ENCODE measurements around the gene EIF6.
A peak's percentile ranks its signal among the peaks of the same experiment; 100 is the strongest.

The EIF6 gene

GRCh38 chr20:35312318-35312717, 27.7 kb upstream of the EIF6 start:
- Histone ChIP-seq H3K27ac (ENCODE audit: extremely low read depth, low read depth, low read length) (no peak overlapping the region), H3K36me3 (ENCODE audit: control insufficient read depth in 2 of 2, insufficient read depth in 1 of 2, low read length in 2 of 2) (no peaks in the 10 kb centered on the region), H3K4me1 (ENCODE audit: control insufficient read depth, insufficient read depth, low read length) (peaks cover 12% of the 10 kb centered on the region), H3K4me3 (ENCODE audit: low read depth, low read length) (no peak overlapping the region), H3K9me3 (ENCODE audit: control insufficient read depth, insufficient read depth, low read depth, low read length) (no peaks in the 10 kb centered on the region)
- ChIA-PET CTCF (interaction anchor here (2.4 kb wide), 1 partner anchor 8 kb away, joined by 14 read pairs; no protein-coding TSS in a partner anchor), POLR2A (no interaction called here)
- TF ChIP-seq ZNF600 (tag by site-specific recombination; IDR thresholded peaks at IDR 0.05) (0 out of 2 replicates have a peak, but pooled peaks have one; percentile 18), ZNF707 (tag by site-specific recombination; IDR thresholded peaks at IDR 0.05) (no peak)

DNA sequence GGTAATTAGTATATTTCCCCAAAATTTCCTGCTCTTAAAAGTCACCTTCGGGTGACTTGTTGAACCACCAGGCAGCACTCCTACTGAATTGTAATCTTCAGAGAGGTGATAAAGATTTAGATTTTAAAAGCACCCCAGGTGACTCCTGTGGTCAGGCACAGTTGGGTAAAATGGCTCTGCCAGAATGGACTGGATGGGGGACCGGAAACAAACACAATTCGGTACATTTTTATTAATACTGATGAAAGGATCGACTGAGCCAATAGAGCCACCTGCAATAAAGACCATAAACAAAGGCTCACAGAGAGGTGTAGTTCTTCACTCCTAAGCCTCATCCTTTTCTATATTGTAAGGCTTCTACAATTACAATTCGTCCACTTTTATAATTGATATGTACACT, 27.2 kb upstream of the EIF6 start:
- H3K27ac ChIP-seq (ENCODE audit: extremely low read depth, low read depth, low read length), result no peak overlapping the region
- no peak overlapping the region for H3K4me3 ChIP-seq (ENCODE audit: low read depth, low read length)
- H3K9me3 ChIP-seq (ENCODE audit: control insufficient read depth, insufficient read depth, low read depth, low read length), result no peaks in the 10 kb centered on the region
- H3K4me1 ChIP-seq (ENCODE audit: control insufficient read depth, insufficient read depth, low read length), result peaks cover 12% of the 10 kb centered on the region
- POLR2A ChIA-PET, result interaction anchor here (1.2 kb wide), 1 partner anchor 10 kb away, joined by 4 read pairs; no protein-coding TSS in a partner anchor
- TF ChIP-seq ZNF510 (tag by site-specific recombination; IDR thresholded peaks at IDR 0.05; ENCODE audit: insufficient replicate concordance) (no peak), ZNF433 (tag by site-specific recombination; IDR thresholded peaks at IDR 0.05; ENCODE audit: low read depth) (no peak), KLF9 (tag by site-specific recombination; IDR thresholded peaks at IDR 0.05; ENCODE audit: low read depth) (no peak), ZNF37A (tag by site-specific recombination; IDR thresholded peaks at IDR 0.05) (no peak), TCF7L2 (IDR thresholded peaks at IDR 0.05; ENCODE audit: borderline replicate concordance, low read depth, low read length) (no peak), ZNF274 (IDR thresholded peaks at IDR 0.05; ENCODE audit: low read length) (no peak), ZNF274 (tag by site-specific recombination; IDR thresholded peaks at IDR 0.05; ENCODE audit: borderline replicate concordance) (no peak), ZFP69B (tag by site-specific recombination; IDR thresholded peaks at IDR 0.05) (no peak), ZNF555 (tag by site-specific recombination; conservative IDR thresholded peaks at IDR 0.05) (no peak), SP7 (tag by site-specific recombination; IDR thresholded peaks at IDR 0.05) (no peak), ZNF514 (tag by site-specific recombination; IDR thresholded peaks at IDR 0.05) (no peak)
- TF ChIP-seq, protein P1, sequence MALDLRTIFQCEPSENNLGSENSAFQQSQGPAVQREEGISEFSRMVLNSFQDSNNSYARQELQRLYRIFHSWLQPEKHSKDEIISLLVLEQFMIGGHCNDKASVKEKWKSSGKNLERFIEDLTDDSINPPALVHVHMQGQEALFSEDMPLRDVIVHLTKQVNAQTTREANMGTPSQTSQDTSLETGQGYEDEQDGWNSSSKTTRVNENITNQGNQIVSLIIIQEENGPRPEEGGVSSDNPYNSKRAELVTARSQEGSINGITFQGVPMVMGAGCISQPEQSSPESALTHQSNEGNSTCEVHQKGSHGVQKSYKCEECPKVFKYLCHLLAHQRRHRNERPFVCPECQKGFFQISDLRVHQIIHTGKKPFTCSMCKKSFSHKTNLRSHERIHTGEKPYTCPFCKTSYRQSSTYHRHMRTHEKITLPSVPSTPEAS (tag by site-specific recombination; IDR thresholded peaks at IDR 0.05), result no peak
- TF ChIP-seq, protein P2, sequence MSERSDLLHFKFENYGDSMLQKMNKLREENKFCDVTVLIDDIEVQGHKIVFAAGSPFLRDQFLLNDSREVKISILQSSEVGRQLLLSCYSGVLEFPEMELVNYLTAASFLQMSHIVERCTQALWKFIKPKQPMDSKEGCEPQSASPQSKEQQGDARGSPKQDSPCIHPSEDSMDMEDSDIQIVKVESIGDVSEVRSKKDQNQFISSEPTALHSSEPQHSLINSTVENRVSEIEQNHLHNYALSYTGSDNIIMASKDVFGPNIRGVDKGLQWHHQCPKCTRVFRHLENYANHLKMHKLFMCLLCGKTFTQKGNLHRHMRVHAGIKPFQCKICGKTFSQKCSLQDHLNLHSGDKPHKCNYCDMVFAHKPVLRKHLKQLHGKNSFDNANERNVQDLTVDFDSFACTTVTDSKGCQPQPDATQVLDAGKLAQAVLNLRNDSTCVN (tag by site-specific recombination; optimal IDR thresholded peaks at IDR 0.05), result no peak
- TF ChIP-seq, protein P3, sequence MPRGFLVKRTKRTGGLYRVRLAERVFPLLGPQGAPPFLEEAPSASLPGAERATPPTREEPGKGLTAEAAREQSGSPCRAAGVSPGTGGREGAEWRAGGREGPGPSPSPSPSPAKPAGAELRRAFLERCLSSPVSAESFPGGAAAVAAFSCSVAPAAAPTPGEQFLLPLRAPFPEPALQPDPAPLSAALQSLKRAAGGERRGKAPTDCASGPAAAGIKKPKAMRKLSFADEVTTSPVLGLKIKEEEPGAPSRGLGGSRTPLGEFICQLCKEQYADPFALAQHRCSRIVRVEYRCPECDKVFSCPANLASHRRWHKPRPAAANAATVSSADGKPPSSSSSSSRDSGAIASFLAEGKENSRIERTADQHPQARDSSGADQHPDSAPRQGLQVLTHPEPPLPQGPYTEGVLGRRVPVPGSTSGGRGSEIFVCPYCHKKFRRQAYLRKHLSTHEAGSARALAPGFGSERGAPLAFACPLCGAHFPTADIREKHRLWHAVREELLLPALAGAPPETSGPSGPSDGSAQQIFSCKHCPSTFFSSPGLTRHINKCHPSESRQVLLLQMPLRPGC (tag by site-specific recombination; IDR thresholded peaks at IDR 0.05), result no peak
- CTCF ChIA-PET, result interaction anchor here (0.5 to 2.4 kb wide), 2 partner anchors 8 to 670 kb away, joined by 4 to 14 read pairs; no protein-coding TSS in a partner anchor
- no peaks in the 10 kb centered on the region for H3K36me3 ChIP-seq (ENCODE audit: control insufficient read depth in 2 of 2, insufficient read depth in 1 of 2, low read length in 2 of 2)

- Histone ChIP-seq H3K27ac (ENCODE audit: extremely low read depth, low read depth, low read length) (no peak overlapping the region), H3K4me3 (ENCODE audit: low read depth, low read length) (no peak overlapping the region), H3K4me1 (ENCODE audit: control insufficient read depth, insufficient read depth, low read length) (peaks cover 12% of the 10 kb centered on the region), H3K9me3 (ENCODE audit: control insufficient read depth, insufficient read depth, low read depth, low read length) (no peaks in the 10 kb centered on the region), H3K36me3 (ENCODE audit: control insufficient read depth in 2 of 2, insufficient read depth in 1 of 2, low read length in 2 of 2) (peaks cover 0 to 1% of the 10 kb centered on the region in 2 experiments; a peak in 1 of 3 replicates)
- ChIA-PET POLR2A (interaction anchor here (1.2 kb wide), 1 partner anchor 11 kb away, joined by 4 read pairs; no protein-coding TSS in a partner anchor), CTCF (interaction anchor here (0.5 to 13.7 kb wide), 4 partner anchors 8 to 671 kb away, joined by 3 to 236 read pairs (median 9); no protein-coding TSS in a partner anchor)
- TF ChIP-seq RBAK (tag by site-specific recombination; IDR thresholded peaks at IDR 0.05), result no peak
- 0 out of 2 replicates have a peak, but pooled peaks have one; percentile 17 for TF ChIP-seq ZNF664 (tag by site-specific recombination; IDR thresholded peaks at IDR 0.05)
- TF ChIP-seq KLF8 (tag by site-specific recombination; IDR thresholded peaks at IDR 0.05), result 0 out of 2 replicates have a peak, but pooled peaks have one; percentile 26
These were observed 26.8 kb upstream of the EIF6 start for GRCh38 chr20:35311409-35311808.

Data from HEK293 (cell line).